ENCODE measurements around the gene ELL2. TPM values are rescaled to one million over a fixed set of nuclear protein-coding genes. Genes with fewer than 3 reads are reported as not detected.

The ELL2 gene
- total RNA-seq, 1 experiment from 2014 or later = 27.5 TPM

DNA sequence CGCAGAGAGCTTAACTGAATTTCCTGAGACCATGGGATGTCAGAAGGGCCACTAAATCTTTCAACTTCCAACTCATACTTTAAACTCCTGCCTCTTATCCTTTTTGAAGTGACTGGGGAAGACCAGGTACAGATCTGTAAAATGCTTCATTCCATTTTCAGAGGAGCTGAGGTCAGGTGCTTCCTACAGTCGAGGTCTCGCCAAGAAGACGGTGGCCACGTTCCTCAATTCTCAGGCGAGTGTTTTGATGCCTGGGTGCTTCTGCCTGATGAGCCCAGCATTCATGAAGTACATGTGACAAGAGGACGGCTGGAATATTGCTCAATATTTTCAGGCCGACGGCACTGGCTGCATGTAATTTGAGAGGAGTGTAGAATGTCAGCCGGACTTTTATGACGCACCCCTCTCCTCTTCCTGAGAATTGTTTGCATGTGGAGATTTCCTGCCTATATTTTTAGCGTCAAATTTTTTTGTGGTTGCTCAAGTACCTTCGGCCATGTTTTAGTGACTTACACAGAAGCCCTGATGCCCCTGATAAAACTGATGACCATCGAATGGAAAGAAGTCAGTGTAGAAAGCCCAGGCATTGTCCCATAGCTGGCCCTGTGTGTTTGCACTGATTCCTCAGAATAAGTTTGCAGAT, 100.3 kb downstream of the ELL2 start:
- Mint-ChIP-seq H3K36me3 (ENCODE audit: insufficient read depth in 1 of 3, low read depth in 3 of 3) (no peaks in the 10 kb centered on the region), H3K4me3 (no peak overlapping the region), H3K9me3 (no peaks in the 10 kb centered on the region; a peak in 1 of 5 replicates), H3K4me1 (peaks cover 27 to 31% of the 10 kb centered on the region in 2 experiments), H3K27ac (no peak overlapping the region), H3K27me3 (ENCODE audit: low read depth) (peaks cover 3% of the 10 kb centered on the region)
- TF ChIP-seq, protein P1, sequence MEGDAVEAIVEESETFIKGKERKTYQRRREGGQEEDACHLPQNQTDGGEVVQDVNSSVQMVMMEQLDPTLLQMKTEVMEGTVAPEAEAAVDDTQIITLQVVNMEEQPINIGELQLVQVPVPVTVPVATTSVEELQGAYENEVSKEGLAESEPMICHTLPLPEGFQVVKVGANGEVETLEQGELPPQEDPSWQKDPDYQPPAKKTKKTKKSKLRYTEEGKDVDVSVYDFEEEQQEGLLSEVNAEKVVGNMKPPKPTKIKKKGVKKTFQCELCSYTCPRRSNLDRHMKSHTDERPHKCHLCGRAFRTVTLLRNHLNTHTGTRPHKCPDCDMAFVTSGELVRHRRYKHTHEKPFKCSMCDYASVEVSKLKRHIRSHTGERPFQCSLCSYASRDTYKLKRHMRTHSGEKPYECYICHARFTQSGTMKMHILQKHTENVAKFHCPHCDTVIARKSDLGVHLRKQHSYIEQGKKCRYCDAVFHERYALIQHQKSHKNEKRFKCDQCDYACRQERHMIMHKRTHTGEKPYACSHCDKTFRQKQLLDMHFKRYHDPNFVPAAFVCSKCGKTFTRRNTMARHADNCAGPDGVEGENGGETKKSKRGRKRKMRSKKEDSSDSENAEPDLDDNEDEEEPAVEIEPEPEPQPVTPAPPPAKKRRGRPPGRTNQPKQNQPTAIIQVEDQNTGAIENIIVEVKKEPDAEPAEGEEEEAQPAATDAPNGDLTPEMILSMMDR (conservative IDR thresholded peaks at IDR 0.05) = no peak
- no peak overlapping the region for H2AFZ ChIP-seq (ENCODE audit: low read length)
- no peaks in the 10 kb centered on the region for H3K23me2 ChIP-seq (ENCODE audit: insufficient read length, low read depth, low read length, poor library complexity, severe bottlenecking)
- no peak overlapping the region for H3K4me2 ChIP-seq (ENCODE audit: insufficient read depth, insufficient read length, low read length)
- no peaks in the 10 kb centered on the region for H3K79me2 ChIP-seq (ENCODE audit: insufficient read depth, low read length)
- H4K20me1 ChIP-seq (ENCODE audit: control insufficient read depth, insufficient read depth, insufficient read length) = no peaks in the 10 kb centered on the region
- no peak overlapping the region for H3K14ac ChIP-seq (ENCODE audit: insufficient read depth, low read length)
- H2BK20ac ChIP-seq (ENCODE audit: low read depth, low read length, poor library complexity, severe bottlenecking) = no peak overlapping the region
- no peak overlapping the region for H3K9ac ChIP-seq (ENCODE audit: extremely low read depth, insufficient read length, low read length)
- H3K79me1 ChIP-seq (ENCODE audit: insufficient read depth, low read depth, low read length, poor library complexity, severe bottlenecking) = no peaks in the 10 kb centered on the region
- H3K4ac ChIP-seq (ENCODE audit: low read depth, low read length) = no peak overlapping the region
- H3K18ac ChIP-seq (ENCODE audit: insufficient read length, low read depth, low read length) = no peak overlapping the region
- no peak overlapping the region for H4K8ac ChIP-seq (replicated peaks; ENCODE audit: insufficient read length, low read depth, low read length)
- H3K27ac ChIP-seq (ENCODE audit: insufficient read length, low read depth, low read length) = no peak overlapping the region
- H3K27me3 ChIP-seq (ENCODE audit: insufficient read depth, low read length) = no peaks in the 10 kb centered on the region
- H2BK15ac ChIP-seq (ENCODE audit: low read depth, low read length) = no peak overlapping the region
- no peak overlapping the region for H2AK5ac ChIP-seq (ENCODE audit: insufficient read length, low read length)
- H3K56ac ChIP-seq (ENCODE audit: insufficient read length, low read depth, low read length) = no peak overlapping the region
- DNase-seq = no peak
- no peak overlapping the region for H3T11ph ChIP-seq (ENCODE audit: low read length)
- no peak overlapping the region for H3K23ac ChIP-seq (ENCODE audit: insufficient read length, low read depth, low read length)
- peaks cover 4% of the 10 kb centered on the region; the same call in 1 of the 2 replicates for H3K4me1 ChIP-seq (ENCODE audit: insufficient read depth, low read length)
- H4K91ac ChIP-seq (ENCODE audit: insufficient read length, low read depth, low read length) = no peak overlapping the region
- H4K5ac ChIP-seq (ENCODE audit: insufficient read length, low read depth, low read length) = no peak overlapping the region
- WGBS (ENCODE audit: extremely low coverage, insufficient read length, low lambda C conversion rate) = no CpG with 5 or more reads among the region's 14 CpGs
- H2BK12ac ChIP-seq (ENCODE audit: insufficient read length, low read depth, low read length) = no peak overlapping the region
- H2BK5ac ChIP-seq (ENCODE audit: insufficient read length, low read length) = no peak overlapping the region
- no peak overlapping the region for H2BK120ac ChIP-seq (ENCODE audit: low read depth, low read length, poor library complexity, severe bottlenecking)
- no peaks in the 10 kb centered on the region for H3K9me3 ChIP-seq (ENCODE audit: control insufficient read depth, low read depth, low read length)
